ENCODE results near the gene CACNA1E. TPM values are rescaled to one million over a fixed set of nuclear protein-coding genes. Genes with fewer than 3 reads are reported as not detected.

Gene CACNA1E
- total RNA-seq, 2 experiments from 2014 or later = not detected

- no peak overlapping the region for H3K27ac ChIP-seq (ENCODE audit: low read depth, low read length, poor library complexity, severe bottlenecking)
- ChIA-PET POLR2A (interaction anchor here (0.7 to 1.8 kb wide), 2 partner anchors 8 to 581 kb away, joined by 4 to 6 read pairs; no protein-coding TSS in a partner anchor), CTCF (ENCODE audit: unreplicated experiment) (no interaction called here)
- no peak for DNase-seq (ENCODE audit: low spot score)
- no peaks in the 10 kb centered on the region for H3K9me3 ChIP-seq (ENCODE audit: low read length)
- intact Hi-C loops (cut with micrococcal nuclease; ENCODE audit: unreplicated experiment) = no loop called here
- H2AFZ ChIP-seq (ENCODE audit: low read length) = no peak overlapping the region
- no peaks in the 10 kb centered on the region for H4K20me1 ChIP-seq (ENCODE audit: insufficient read depth, low read length)
- BruUV-seq (replicated peaks) = no TSS peak
- no peaks in the 10 kb centered on the region for H3K9me2 ChIP-seq (ENCODE audit: insufficient read depth, low read length)
- H3K36me3 ChIP-seq (ENCODE audit: insufficient read depth, low read length) = no peaks in the 10 kb centered on the region
- H3K4me2 ChIP-seq (ENCODE audit: low read length) = no peak overlapping the region
- H3K4me1 ChIP-seq (ENCODE audit: insufficient read depth, low read length, poor library complexity, severe bottlenecking) = no peaks in the 10 kb centered on the region
- H3K4me3 ChIP-seq (ENCODE audit: low read depth, low read length, poor library complexity, severe bottlenecking) = no peak overlapping the region
- TF ChIP-seq EZH2phosphoT487 (IDR thresholded peaks at IDR 0.05; ENCODE audit: borderline replicate concordance, low read depth, low read length) (no peak), CTCF (conservative IDR thresholded peaks at IDR 0.05; ENCODE audit: low read length) (no peak)
- no peaks in the 10 kb centered on the region for H3K79me2 ChIP-seq (ENCODE audit: insufficient read depth, low read depth, low read length)
These were observed 299.9 kb downstream of the CACNA1E start for GRCh38 chr1:181783208-181783607.

GRCh38 chr1:181784039-181784683, 300.8 kb downstream of the CACNA1E start:
- H2AFZ ChIP-seq (ENCODE audit: low read length) = no peak overlapping the region
- no peak overlapping the region for H3K4me2 ChIP-seq (ENCODE audit: low read length)
- no peaks in the 10 kb centered on the region for H3K9me2 ChIP-seq (ENCODE audit: insufficient read depth, low read length)
- no peak overlapping the region for H3K4me3 ChIP-seq (ENCODE audit: low read depth, low read length, poor library complexity, severe bottlenecking)
- no peak for DNase-seq (ENCODE audit: low spot score)
- no TSS peak for BruUV-seq (replicated peaks)
- CTCF ChIA-PET (ENCODE audit: unreplicated experiment) = no interaction called here
- POLR2A ChIA-PET = interaction anchor here (0.7 kb wide), 1 partner anchor 582 kb away, joined by 4 read pairs; no protein-coding TSS in a partner anchor
- no peaks in the 10 kb centered on the region for H3K4me1 ChIP-seq (ENCODE audit: insufficient read depth, low read length, poor library complexity, severe bottlenecking)
- no peaks in the 10 kb centered on the region for H3K36me3 ChIP-seq (ENCODE audit: insufficient read depth, low read length)
- no peaks in the 10 kb centered on the region for H3K9me3 ChIP-seq (ENCODE audit: low read length)
- no peaks in the 10 kb centered on the region for H3K79me2 ChIP-seq (ENCODE audit: insufficient read depth, low read depth, low read length)
- intact Hi-C loops (cut with micrococcal nuclease; ENCODE audit: unreplicated experiment) = no loop called here
- no peak overlapping the region for H3K27ac ChIP-seq (ENCODE audit: low read depth, low read length, poor library complexity, severe bottlenecking)
- TF ChIP-seq CTCF (conservative IDR thresholded peaks at IDR 0.05; ENCODE audit: low read length) = no peak
- no peak for TF ChIP-seq EZH2phosphoT487 (IDR thresholded peaks at IDR 0.05; ENCODE audit: borderline replicate concordance, low read depth, low read length)
- H4K20me1 ChIP-seq (ENCODE audit: insufficient read depth, low read length) = no peaks in the 10 kb centered on the region

GRCh38 chr1:181789395-181789794, 306.1 kb downstream of the CACNA1E start:
- H3K4me1 ChIP-seq (ENCODE audit: insufficient read depth, low read length, poor library complexity, severe bottlenecking) = no peaks in the 10 kb centered on the region
- ChIA-PET CTCF (ENCODE audit: unreplicated experiment) (no interaction called here), POLR2A (interaction anchor here (0.7 kb wide), 1 partner anchor 13 kb away, joined by 4 read pairs; no protein-coding TSS in a partner anchor)
- no peaks in the 10 kb centered on the region for H3K9me3 ChIP-seq (ENCODE audit: low read length)
- H3K4me2 ChIP-seq (ENCODE audit: low read length) = no peak overlapping the region
- no peak for DNase-seq (ENCODE audit: low spot score)
- H3K79me2 ChIP-seq (ENCODE audit: insufficient read depth, low read depth, low read length) = no peaks in the 10 kb centered on the region
- no peaks in the 10 kb centered on the region for H4K20me1 ChIP-seq (ENCODE audit: insufficient read depth, low read length)
- no TSS peak for BruUV-seq (replicated peaks)
- H3K27ac ChIP-seq (ENCODE audit: low read depth, low read length, poor library complexity, severe bottlenecking) = no peak overlapping the region
- TF ChIP-seq EZH2phosphoT487 (IDR thresholded peaks at IDR 0.05; ENCODE audit: borderline replicate concordance, low read depth, low read length) (no peak), CTCF (conservative IDR thresholded peaks at IDR 0.05; ENCODE audit: low read length) (no peak)
- no peak overlapping the region for H3K4me3 ChIP-seq (ENCODE audit: low read depth, low read length, poor library complexity, severe bottlenecking)
- intact Hi-C loops (cut with micrococcal nuclease; ENCODE audit: unreplicated experiment) = no loop called here
- H2AFZ ChIP-seq (ENCODE audit: low read length) = no peak overlapping the region
- no peaks in the 10 kb centered on the region for H3K9me2 ChIP-seq (ENCODE audit: insufficient read depth, low read length)
- H3K36me3 ChIP-seq (ENCODE audit: insufficient read depth, low read length) = no peaks in the 10 kb centered on the region

Data from OCI-LY7 (cell line).